ENCODE measurements around the gene EXOC4. TPM values are rescaled to one million over a fixed set of nuclear protein-coding genes. Genes with fewer than 3 reads are reported as not detected.

The EXOC4 gene
- total and polyA plus RNA-seq, 2 of the 13 experiments (the other 11 are each of a cell fraction or from before 2014, with no cell fraction given) = 22.5 to 39.0 TPM

GRCh38 chr7:133703547-133703946 is 450.7 kb downstream of the EXOC4 start:
- intact Hi-C loops (cut with micrococcal nuclease; ENCODE audit: unreplicated experiment) (no loop called here), in situ Hi-C loops (cut with HindIII; ENCODE audit: extremely low pct_ligation_motif_present, low pct_unique_long_range_greater_than_20kb) (no loop called here)
- TF ChIP-seq ZNF687 (CRISPR knock-in tag; IDR thresholded peaks at IDR 0.05) (no peak), HIC2 (CRISPR knock-in tag; IDR thresholded peaks at IDR 0.05; ENCODE audit: low read depth) (no peak), ZNF792 (CRISPR knock-in tag; IDR thresholded peaks at IDR 0.05) (no peak), ZNF530 (CRISPR knock-in tag; IDR thresholded peaks at IDR 0.05; ENCODE audit: low read depth) (no peak), PAF1 (CRISPR knock-in tag; IDR thresholded peaks at IDR 0.05) (no peak), ZNF546 (CRISPR knock-in tag; conservative IDR thresholded peaks at IDR 0.05) (no peak), MIER2 (CRISPR knock-in tag; IDR thresholded peaks at IDR 0.05) (no peak), CHD4 (IDR thresholded peaks at IDR 0.05; ENCODE audit: borderline replicate concordance, low read length) (no peak), HNF4A (CRISPR knock-in tag; IDR thresholded peaks at IDR 0.05) (no peak), JUN (CRISPR knock-in tag; IDR thresholded peaks at IDR 0.05) (no peak), ESRRA (CRISPR knock-in tag; IDR thresholded peaks at IDR 0.05; ENCODE audit: low read depth) (no peak), RBFOX2 (IDR thresholded peaks at IDR 0.05; ENCODE audit: low read depth, low read length) (no peak), ZNF331 (CRISPR knock-in tag; IDR thresholded peaks at IDR 0.05) (no peak), HMGA1 (CRISPR knock-in tag; conservative IDR thresholded peaks at IDR 0.05) (no peak), RFXANK (CRISPR knock-in tag; IDR thresholded peaks at IDR 0.05) (no peak), ZSCAN12 (CRISPR knock-in tag; IDR thresholded peaks at IDR 0.05) (no peak), CREB1 (IDR thresholded peaks at IDR 0.05) (no peak), CREB1 (CRISPR knock-in tag; IDR thresholded peaks at IDR 0.05) (no peak), ZNF720 (CRISPR knock-in tag; IDR thresholded peaks at IDR 0.05) (no peak)
- no peak for ATAC-seq
- Histone ChIP-seq H3K4me2 (ENCODE audit: low read depth, low read length) (no peak overlapping the region), H3K36me3 (replicated peaks in 1 of 2; ENCODE audit: control insufficient read depth in 1 of 2, insufficient read depth in 2 of 2, low read length in 2 of 2) (no peaks in the 10 kb centered on the region; a peak in 1 of 5 replicates), H3K9ac (ENCODE audit: insufficient read depth, low read depth, low read length) (no peak overlapping the region), H3K27ac (ENCODE audit: extremely low read length, insufficient read depth, low read length) (no peak overlapping the region), H3K79me2 (ENCODE audit: insufficient read depth, low read length) (no peaks in the 10 kb centered on the region), H4K20me1 (ENCODE audit: insufficient read depth, low read length) (no peaks in the 10 kb centered on the region), H3K4me1 (ENCODE audit: insufficient read depth, low read length) (peaks cover 14% of the 10 kb centered on the region; the same call in 1 of the 2 replicates), H3K27me3 (ENCODE audit: control insufficient read depth in 1 of 2, insufficient read depth in 2 of 2, low read length in 2 of 2) (no peaks in the 10 kb centered on the region), H3K9me3 (ENCODE audit: low read length) (no peaks in the 10 kb centered on the region), H2AFZ (ENCODE audit: low read length) (no peak overlapping the region), H3K4me3 (replicated peaks in 1 of 3; ENCODE audit: insufficient read depth in 1 of 3, low read depth in 2 of 3, low read length in 3 of 3) (no peak overlapping the region)
- WGBS (ENCODE audit: low lambda C conversion rate) = 96% methylated on average over 4 of the region's 4 CpGs
- no peak for FAIRE-seq
- CTCF ChIA-PET (ENCODE audit: low intra/inter-chr PET ratio, low total read pairs) = no interaction called here
- no peak for DNase-seq (ENCODE audit: low spot score)
- no TSS peak for BruUV-seq (replicated peaks)
- POLR2A ChIA-PET = no interaction called here

Data from HepG2 (cell line).